ENCODE data around the gene MAPT.
A peak's percentile ranks its signal among the peaks of the same experiment; 100 is the strongest.

The MAPT gene

GRCh38 chr17:45863857-45864654 is 30.3 kb upstream of the MAPT start:
- DNase-seq = no peak

GRCh38 chr17:45867171-45867570 is 27.2 kb upstream of the MAPT start:
- DNase-seq = no peak

DNA sequence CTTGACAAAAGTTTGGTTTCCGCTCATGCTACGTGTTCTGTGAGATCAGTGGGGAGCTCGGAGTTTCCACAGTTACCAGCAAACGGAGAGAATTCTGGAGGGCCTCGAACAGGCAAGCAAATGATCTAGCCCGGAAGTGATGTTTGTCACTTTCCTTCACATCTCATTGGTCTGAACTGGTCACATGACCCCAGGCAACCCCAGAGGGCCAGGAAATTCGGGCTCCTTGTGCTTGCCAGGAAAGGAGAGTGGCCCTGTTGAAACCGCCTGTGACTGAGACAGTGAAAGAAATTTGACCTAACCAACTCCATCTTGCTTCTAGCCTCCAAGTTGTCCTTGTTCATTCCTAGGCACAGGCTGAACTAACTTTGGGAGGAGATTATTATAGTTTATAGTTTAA is 26.7 kb upstream of the MAPT start:
- no peak for DNase-seq

DNA sequence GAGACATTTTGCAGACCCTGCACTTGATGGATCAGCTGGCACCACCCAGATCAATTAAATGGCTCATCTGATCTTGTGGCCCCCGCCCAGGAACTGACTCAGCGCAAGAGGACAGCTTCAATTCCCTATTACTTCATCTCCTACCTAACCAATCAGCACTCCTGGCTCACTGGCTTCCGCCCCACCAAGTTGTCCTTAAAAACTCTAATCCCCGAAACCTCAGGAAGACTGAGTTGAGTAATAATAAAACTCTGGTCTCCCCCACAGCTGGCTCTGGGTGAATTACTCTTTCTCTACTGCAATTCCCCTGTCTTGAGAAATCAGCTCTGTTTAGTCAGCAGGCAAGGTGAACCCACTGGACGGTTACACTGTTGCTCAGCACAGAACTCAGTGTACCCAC is 26.1 kb upstream of the MAPT start:
- no peak for DNase-seq

- no peak for DNase-seq
Observed at GRCh38 chr17:45869676-45870341, 24.5 kb upstream of the MAPT start.

GRCh38 chr17:45870342-45870974 is 23.9 kb upstream of the MAPT start:
- DNase-seq = no peak

DNA sequence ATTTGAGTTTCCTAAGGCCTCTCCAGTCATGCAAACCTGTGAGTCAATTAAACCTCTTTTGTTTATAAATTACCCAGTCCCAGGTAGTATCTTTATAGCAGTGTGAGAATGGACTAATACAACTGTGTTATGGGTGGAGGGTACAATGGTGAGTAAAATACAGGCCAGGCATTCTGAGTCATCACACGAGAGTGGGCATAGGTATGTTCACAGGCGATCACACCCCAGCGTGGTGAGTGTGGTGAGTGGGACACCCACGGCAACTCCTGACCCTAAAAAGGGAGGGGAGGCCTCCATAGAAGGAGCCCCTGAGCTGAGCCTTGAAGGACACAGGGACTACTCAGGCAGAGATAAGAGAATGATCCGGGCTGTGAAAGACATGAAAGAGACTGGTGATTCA is 22.6 kb upstream of the MAPT start:
- DNase-seq = no peak

DNA sequence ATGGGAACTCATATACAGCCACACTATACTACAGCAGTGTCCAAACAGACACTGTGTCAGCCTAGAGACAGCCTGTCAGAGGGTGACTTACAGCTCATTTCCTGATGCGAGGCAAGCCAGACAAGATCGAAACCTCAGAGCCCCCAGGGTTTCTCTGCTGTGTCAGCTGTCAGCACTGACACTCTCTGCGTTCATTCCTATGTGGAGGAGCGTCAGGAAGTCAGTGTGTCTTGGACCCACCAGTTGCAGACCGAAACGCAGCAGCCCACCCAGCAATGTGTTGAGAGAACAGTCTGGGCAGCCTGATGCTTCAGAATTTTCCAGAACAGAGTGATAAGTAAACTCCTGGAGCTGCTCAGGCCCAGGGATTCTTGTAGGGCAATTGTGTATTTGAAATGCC is 20.6 kb upstream of the MAPT start:
- DNase-seq = peak; percentile 69

DNA sequence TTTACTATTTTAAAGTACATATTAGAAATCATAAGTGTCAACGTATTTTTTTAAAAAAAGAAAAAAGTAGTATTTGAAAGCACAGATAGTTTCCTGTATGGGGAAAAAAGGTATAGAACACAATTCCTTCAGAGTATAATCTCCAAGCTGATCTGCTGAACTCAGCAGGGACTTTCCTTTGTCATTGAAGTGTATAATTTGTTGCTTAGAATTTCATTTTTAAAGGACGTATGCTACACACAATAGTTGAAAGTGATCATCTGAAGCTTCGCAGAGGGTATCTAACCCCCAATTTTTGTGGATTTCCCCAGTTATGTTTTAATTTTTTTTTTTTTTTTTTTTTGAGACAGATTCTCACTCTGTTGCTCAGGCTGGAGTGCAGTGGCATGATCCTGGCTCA is 20.2 kb upstream of the MAPT start:
- DNase-seq = no peak

GRCh38 chr17:45876539-45876938 is 17.8 kb upstream of the MAPT start:
- no peak for DNase-seq

DNA sequence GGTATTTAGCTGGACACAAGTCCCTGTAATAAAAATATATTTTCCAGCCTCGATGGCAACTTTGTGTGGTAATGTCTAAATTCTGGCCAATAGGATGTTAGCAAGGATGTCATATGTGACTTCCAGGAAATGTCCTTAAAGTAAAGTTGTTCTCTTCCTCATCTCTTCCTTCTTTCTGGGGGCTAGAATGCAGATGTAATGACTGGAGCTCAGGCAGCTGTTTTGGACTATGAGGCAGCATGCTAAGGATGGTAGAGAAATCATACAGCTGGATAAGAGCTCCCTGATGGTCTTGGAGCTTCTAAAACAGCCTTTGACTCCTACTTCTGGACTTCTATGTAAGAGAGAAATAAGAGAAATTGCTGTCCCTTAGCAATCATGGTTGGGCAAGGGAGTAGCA is 16.9 kb upstream of the MAPT start:
- no peak for DNase-seq

- no peak for DNase-seq
Observed at GRCh38 chr17:45883063-45883462, 11.3 kb upstream of the MAPT start.

- DNase-seq = no peak
Observed at GRCh38 chr17:45886852-45887251, 7.5 kb upstream of the MAPT start.

DNA sequence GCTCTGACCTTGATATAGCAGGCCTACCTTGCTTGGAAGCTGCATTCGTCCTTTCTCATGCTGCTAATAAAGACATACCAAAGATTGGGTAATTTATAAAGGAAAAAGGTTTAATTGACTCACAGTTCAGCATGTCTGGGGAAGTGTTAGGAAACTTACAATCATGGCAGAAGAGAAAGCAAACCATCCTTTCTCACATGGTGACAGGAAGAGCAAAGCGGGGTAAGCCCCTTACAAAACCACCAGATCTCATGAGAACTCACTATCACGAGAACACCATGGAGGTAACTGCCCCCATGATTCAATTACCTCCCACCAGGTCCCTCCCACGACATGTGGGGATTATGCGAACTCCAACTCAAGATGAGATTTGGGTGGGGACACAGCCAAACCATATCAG is 6.0 kb upstream of the MAPT start:
- DNase-seq = no peak

GRCh38 chr17:45889579-45889978 is 4.8 kb upstream of the MAPT start:
- DNase-seq = no peak

- DNase-seq = no peak
Observed at GRCh38 chr17:45893725-45894021, 681 bp upstream of the MAPT start.

DNA sequence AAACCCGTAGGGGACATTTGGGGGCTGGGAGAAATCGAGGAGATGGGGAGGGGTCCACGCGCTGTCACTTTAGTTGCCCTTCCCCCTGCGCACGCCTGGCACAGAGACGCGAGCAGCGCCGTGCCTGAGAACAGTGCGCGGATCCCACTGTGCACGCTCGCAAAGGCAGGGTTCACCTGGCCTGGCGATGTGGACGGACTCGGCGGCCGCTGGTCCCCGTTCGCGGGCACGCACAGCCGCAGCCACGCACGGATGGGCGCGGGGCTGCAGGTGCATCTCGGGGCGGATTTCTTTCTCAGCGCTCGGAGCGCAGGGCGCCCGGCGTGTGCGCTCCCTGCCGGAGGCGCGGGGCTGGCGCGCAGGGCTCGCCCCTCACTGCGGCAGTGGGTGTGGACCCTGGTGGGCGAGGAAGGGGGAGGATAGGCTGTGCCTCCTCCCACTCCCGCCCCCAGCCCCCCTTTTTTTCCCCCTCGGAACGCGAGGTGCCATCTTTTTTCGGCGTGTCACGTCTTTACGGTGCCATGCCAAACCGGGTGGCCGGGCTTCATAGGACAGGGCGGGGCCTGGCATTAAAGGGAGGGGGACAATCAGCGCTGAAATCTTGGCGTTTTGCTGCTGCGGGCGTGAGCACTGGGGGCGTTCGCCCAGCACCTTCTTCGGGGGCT is 1.1 kb downstream of the MAPT start:
- DNase-seq = no peak

- DNase-seq = no peak
Observed at GRCh38 chr17:45895969-45896785, 1.8 kb downstream of the MAPT start.

GRCh38 chr17:45896803-45897693 is 2.7 kb downstream of the MAPT start:
- DNase-seq = no peak

DNA sequence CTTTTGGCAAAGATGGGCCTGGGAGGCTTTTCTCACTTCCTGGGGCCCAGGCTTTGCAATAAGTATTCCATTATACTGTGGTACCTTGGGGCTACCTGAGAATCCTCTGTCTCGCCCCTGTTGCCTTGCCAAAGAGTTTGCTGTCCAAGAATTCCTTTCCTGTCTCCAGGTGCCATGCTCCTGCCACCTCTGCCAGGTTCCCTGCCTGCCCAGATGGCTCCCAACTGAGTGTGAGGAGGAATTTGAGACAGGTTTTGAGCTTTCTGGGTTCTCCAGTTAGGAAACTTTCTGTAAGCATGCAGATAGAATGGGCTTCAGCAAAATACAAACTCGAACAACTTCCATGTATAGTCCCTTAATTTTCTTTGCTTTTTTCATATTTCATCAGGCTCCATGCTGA is 5.8 kb downstream of the MAPT start:
- DNase-seq = no peak

- DNase-seq = no peak
Observed at GRCh38 chr17:45900723-45901415, 6.5 kb downstream of the MAPT start.
